ENCODE data around the gene BATF.

BATF gene

DNA sequence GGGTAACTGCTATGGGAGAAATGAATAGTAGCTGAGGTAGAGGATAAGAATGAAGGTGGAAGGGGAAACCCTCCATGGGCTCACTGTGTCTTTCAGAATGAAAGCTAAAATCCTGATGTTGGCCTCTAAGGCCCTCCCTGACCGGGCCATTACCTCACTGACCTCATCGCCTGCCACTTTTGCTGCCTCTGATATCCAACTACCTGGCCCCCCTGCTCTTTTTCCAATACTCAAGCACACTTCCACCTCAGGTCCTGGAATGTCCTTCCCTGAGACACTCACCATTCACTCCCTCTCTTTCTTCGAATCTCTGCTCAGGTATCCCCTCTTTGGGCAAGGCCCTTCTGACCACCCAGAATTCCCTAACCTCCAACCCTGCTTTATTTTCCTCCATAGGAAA is 1.4 kb upstream of the BATF start:
- no peak overlapping the region for H3K4me3 ChIP-seq (ENCODE audit: low read length)
- no peak for DNase-seq
- no peaks in the 10 kb centered on the region for H3K27me3 ChIP-seq (ENCODE audit: insufficient read depth, low read length, poor library complexity)
- no peak overlapping the region for H3K23ac ChIP-seq (ENCODE audit: low read length)
- H2BK15ac ChIP-seq (replicated peaks; ENCODE audit: low read depth): no peak overlapping the region
- H2BK5ac ChIP-seq (ENCODE audit: low read length): no peak overlapping the region
- H2AK5ac ChIP-seq (ENCODE audit: low read length): no peak overlapping the region
- H3K9ac ChIP-seq (ENCODE audit: low read length): no peak overlapping the region
- WGBS (ENCODE audit: extremely low coverage, insufficient coverage, low lambda C conversion rate): no CpG with 5 or more reads among the region's 3 CpGs
- no peaks in the 10 kb centered on the region for H3K36me3 ChIP-seq (ENCODE audit: control insufficient read depth, insufficient read depth, low read length)
- no peaks in the 10 kb centered on the region for H3K79me1 ChIP-seq (ENCODE audit: low read length)
- H2BK120ac ChIP-seq (ENCODE audit: low read depth, low read length): no peak overlapping the region
- no peak overlapping the region for H3K18ac ChIP-seq (ENCODE audit: low read length)
- H3K56ac ChIP-seq (ENCODE audit: low read length): no peak overlapping the region
- H4K8ac ChIP-seq (ENCODE audit: low read depth, low read length): no peak overlapping the region
- no peaks in the 10 kb centered on the region for H3K79me2 ChIP-seq (ENCODE audit: control insufficient read depth, insufficient read depth, low read length)
- peaks cover 3% of the 10 kb centered on the region for H3K4me1 ChIP-seq (ENCODE audit: control insufficient read depth, low read depth, low read length)
- no peak overlapping the region for H3K4ac ChIP-seq (ENCODE audit: low read depth, low read length)
- H3K27ac ChIP-seq (ENCODE audit: low read depth, low read length): no peak overlapping the region
- no peak overlapping the region for H4K5ac ChIP-seq (ENCODE audit: low read length)
- H3K4me2 ChIP-seq (ENCODE audit: low read length): no peak overlapping the region

- H4K5ac ChIP-seq (ENCODE audit: low read length): no peak overlapping the region
- no peaks in the 10 kb centered on the region for H3K36me3 ChIP-seq (ENCODE audit: control insufficient read depth, insufficient read depth, low read length)
- no peak overlapping the region for H3K4me2 ChIP-seq (ENCODE audit: low read length)
- H3K9ac ChIP-seq (ENCODE audit: low read length): no peak overlapping the region
- H3K27ac ChIP-seq (ENCODE audit: low read depth, low read length): no peak overlapping the region
- H3K79me2 ChIP-seq (ENCODE audit: control insufficient read depth, insufficient read depth, low read length): no peaks in the 10 kb centered on the region
- no peak overlapping the region for H3K4me3 ChIP-seq (ENCODE audit: low read length)
- H3K79me1 ChIP-seq (ENCODE audit: low read length): no peaks in the 10 kb centered on the region
- no peaks in the 10 kb centered on the region for H3K27me3 ChIP-seq (ENCODE audit: insufficient read depth, low read length, poor library complexity)
- H3K18ac ChIP-seq (ENCODE audit: low read length): no peak overlapping the region
- H2BK15ac ChIP-seq (replicated peaks; ENCODE audit: low read depth): no peak overlapping the region
- no peak overlapping the region for H3K4ac ChIP-seq (ENCODE audit: low read depth, low read length)
- H2BK120ac ChIP-seq (ENCODE audit: low read depth, low read length): no peak overlapping the region
- no peak overlapping the region for H4K8ac ChIP-seq (ENCODE audit: low read depth, low read length)
- no peak overlapping the region for H2BK5ac ChIP-seq (ENCODE audit: low read length)
- H2AK5ac ChIP-seq (ENCODE audit: low read length): no peak overlapping the region
- H3K23ac ChIP-seq (ENCODE audit: low read length): no peak overlapping the region
- H3K4me1 ChIP-seq (ENCODE audit: control insufficient read depth, low read depth, low read length): peaks cover 3% of the 10 kb centered on the region
- WGBS (ENCODE audit: extremely low coverage, insufficient coverage, low lambda C conversion rate): no CpG with 5 or more reads among the region's 11 CpGs
- peak; percentile 64 for DNase-seq
- H3K56ac ChIP-seq (ENCODE audit: low read length): peak overlapping the region; percentile 42
Measured at GRCh38 chr14:75521415-75522199, 662 bp upstream of the BATF start.

DNA sequence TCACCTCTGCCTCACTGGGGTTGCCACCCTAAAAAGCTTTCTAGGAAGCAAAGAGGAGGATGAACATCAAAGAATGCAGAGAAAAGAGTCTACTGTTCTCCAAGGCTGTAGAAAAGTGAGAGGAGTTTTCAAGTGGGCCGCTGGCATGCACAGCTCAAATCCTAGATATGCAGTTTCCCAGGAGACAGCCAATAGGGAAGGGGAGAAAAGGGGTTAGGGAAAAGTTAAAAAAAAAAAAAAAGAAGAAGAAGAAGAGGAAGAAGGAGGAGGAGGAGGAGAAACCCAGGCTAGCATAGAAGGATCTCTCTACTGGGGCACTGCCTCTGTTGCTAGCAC is 682 bp downstream of the BATF start:
- no peak for DNase-seq
- H3K56ac ChIP-seq (ENCODE audit: low read length): no peak overlapping the region
- no peak overlapping the region for H2BK15ac ChIP-seq (replicated peaks; ENCODE audit: low read depth)
- no CpG with 5 or more reads among the region's 1 CpG for WGBS (ENCODE audit: extremely low coverage, insufficient coverage, low lambda C conversion rate)
- H3K18ac ChIP-seq (ENCODE audit: low read length): no peak overlapping the region
- H3K36me3 ChIP-seq (ENCODE audit: control insufficient read depth, insufficient read depth, low read length): no peaks in the 10 kb centered on the region
- H3K23ac ChIP-seq (ENCODE audit: low read length): no peak overlapping the region
- H2BK120ac ChIP-seq (ENCODE audit: low read depth, low read length): no peak overlapping the region
- H2BK5ac ChIP-seq (ENCODE audit: low read length): no peak overlapping the region
- no peak overlapping the region for H4K5ac ChIP-seq (ENCODE audit: low read length)
- H3K9ac ChIP-seq (ENCODE audit: low read length): no peak overlapping the region
- H3K27ac ChIP-seq (ENCODE audit: low read depth, low read length): no peak overlapping the region
- no peaks in the 10 kb centered on the region for H3K79me1 ChIP-seq (ENCODE audit: low read length)
- no peak overlapping the region for H4K8ac ChIP-seq (ENCODE audit: low read depth, low read length)
- no peak overlapping the region for H3K4me3 ChIP-seq (ENCODE audit: low read length)
- H3K4ac ChIP-seq (ENCODE audit: low read depth, low read length): no peak overlapping the region
- no peaks in the 10 kb centered on the region for H3K27me3 ChIP-seq (ENCODE audit: insufficient read depth, low read length, poor library complexity)
- H3K4me2 ChIP-seq (ENCODE audit: low read length): no peak overlapping the region
- peaks cover 3% of the 10 kb centered on the region for H3K4me1 ChIP-seq (ENCODE audit: control insufficient read depth, low read depth, low read length)
- H2AK5ac ChIP-seq (ENCODE audit: low read length): no peak overlapping the region
- no peaks in the 10 kb centered on the region for H3K79me2 ChIP-seq (ENCODE audit: control insufficient read depth, insufficient read depth, low read length)

GRCh38 chr14:75523771-75524171 is 1.5 kb downstream of the BATF start:
- Histone ChIP-seq H2BK15ac (replicated peaks; ENCODE audit: low read depth) (no peak overlapping the region), H3K36me3 (ENCODE audit: control insufficient read depth, insufficient read depth, low read length) (no peaks in the 10 kb centered on the region), H3K4me1 (ENCODE audit: control insufficient read depth, low read depth, low read length) (peaks cover 3% of the 10 kb centered on the region), H3K18ac (ENCODE audit: low read length) (no peak overlapping the region), H3K79me1 (ENCODE audit: low read length) (no peaks in the 10 kb centered on the region), H2AK5ac (ENCODE audit: low read length) (no peak overlapping the region), H4K5ac (ENCODE audit: low read length) (no peak overlapping the region), H2BK120ac (ENCODE audit: low read depth, low read length) (no peak overlapping the region), H3K23ac (ENCODE audit: low read length) (no peak overlapping the region), H3K4me3 (ENCODE audit: low read length) (no peak overlapping the region), H3K56ac (ENCODE audit: low read length) (no peak overlapping the region), H4K8ac (ENCODE audit: low read depth, low read length) (no peak overlapping the region), H3K4ac (ENCODE audit: low read depth, low read length) (no peak overlapping the region), H3K27me3 (ENCODE audit: insufficient read depth, low read length, poor library complexity) (no peaks in the 10 kb centered on the region), H3K79me2 (ENCODE audit: control insufficient read depth, insufficient read depth, low read length) (no peaks in the 10 kb centered on the region), H3K27ac (ENCODE audit: low read depth, low read length) (no peak overlapping the region), H3K4me2 (ENCODE audit: low read length) (no peak overlapping the region), H2BK5ac (ENCODE audit: low read length) (no peak overlapping the region), H3K9ac (ENCODE audit: low read length) (no peak overlapping the region)
- no peak for DNase-seq
- no CpG with 5 or more reads among the region's 3 CpGs for WGBS (ENCODE audit: extremely low coverage, insufficient coverage, low lambda C conversion rate)

DNA sequence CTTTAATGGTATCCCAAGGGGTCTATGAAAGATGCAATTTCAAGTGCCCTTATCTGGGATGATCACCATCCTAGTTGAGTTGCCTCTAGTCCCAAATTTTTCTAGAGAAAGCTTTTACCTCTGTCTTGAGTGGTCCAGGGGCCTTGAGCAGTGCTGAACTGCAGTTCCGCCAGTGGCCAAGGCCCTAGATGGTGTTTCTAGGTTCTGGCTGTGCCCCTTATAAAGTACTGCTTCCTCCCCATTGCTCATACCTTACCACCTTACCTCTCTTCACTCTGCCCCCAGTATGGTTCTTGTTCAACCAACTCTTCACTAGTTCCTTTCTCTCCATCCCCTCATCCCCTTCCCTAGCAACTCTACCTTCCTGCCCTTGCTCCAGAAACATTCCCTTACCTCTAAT is 3.7 kb downstream of the BATF start:
- no peak overlapping the region for H3K27ac ChIP-seq (ENCODE audit: low read depth, low read length)
- H3K27me3 ChIP-seq (ENCODE audit: insufficient read depth, low read length, poor library complexity): no peaks in the 10 kb centered on the region
- no peak for DNase-seq
- peaks cover 3% of the 10 kb centered on the region for H3K4me1 ChIP-seq (ENCODE audit: control insufficient read depth, low read depth, low read length)
- H3K79me1 ChIP-seq (ENCODE audit: low read length): no peaks in the 10 kb centered on the region
- H2AK5ac ChIP-seq (ENCODE audit: low read length): no peak overlapping the region
- H4K5ac ChIP-seq (ENCODE audit: low read length): no peak overlapping the region
- H3K79me2 ChIP-seq (ENCODE audit: control insufficient read depth, insufficient read depth, low read length): no peaks in the 10 kb centered on the region
- H3K4me3 ChIP-seq (ENCODE audit: low read length): no peak overlapping the region
- H3K4me2 ChIP-seq (ENCODE audit: low read length): no peak overlapping the region
- no peak overlapping the region for H3K4ac ChIP-seq (ENCODE audit: low read depth, low read length)
- no peak overlapping the region for H3K56ac ChIP-seq (ENCODE audit: low read length)
- no peak overlapping the region for H4K8ac ChIP-seq (ENCODE audit: low read depth, low read length)
- no peaks in the 10 kb centered on the region for H3K36me3 ChIP-seq (ENCODE audit: control insufficient read depth, insufficient read depth, low read length)
- no peak overlapping the region for H2BK120ac ChIP-seq (ENCODE audit: low read depth, low read length)
- H3K23ac ChIP-seq (ENCODE audit: low read length): no peak overlapping the region
- no peak overlapping the region for H3K9ac ChIP-seq (ENCODE audit: low read length)
- no peak overlapping the region for H2BK5ac ChIP-seq (ENCODE audit: low read length)
- H2BK15ac ChIP-seq (replicated peaks; ENCODE audit: low read depth): no peak overlapping the region
- no CpG with 5 or more reads among the region's 1 CpG for WGBS (ENCODE audit: extremely low coverage, insufficient coverage, low lambda C conversion rate)
- no peak overlapping the region for H3K18ac ChIP-seq (ENCODE audit: low read length)
